NOMO-1 (cell line): Measurements from ENCODE around the gene SCMH1.

Experiments
- DNase-seq, 2 experiments: peaks; one replicate each; lab custom pipeline; 2025; ENCODE audit not compliant: unreplicated experiment in 2 of 2; lab: John Stamatoyannopoulos, UW

The SCMH1 gene

DNA sequence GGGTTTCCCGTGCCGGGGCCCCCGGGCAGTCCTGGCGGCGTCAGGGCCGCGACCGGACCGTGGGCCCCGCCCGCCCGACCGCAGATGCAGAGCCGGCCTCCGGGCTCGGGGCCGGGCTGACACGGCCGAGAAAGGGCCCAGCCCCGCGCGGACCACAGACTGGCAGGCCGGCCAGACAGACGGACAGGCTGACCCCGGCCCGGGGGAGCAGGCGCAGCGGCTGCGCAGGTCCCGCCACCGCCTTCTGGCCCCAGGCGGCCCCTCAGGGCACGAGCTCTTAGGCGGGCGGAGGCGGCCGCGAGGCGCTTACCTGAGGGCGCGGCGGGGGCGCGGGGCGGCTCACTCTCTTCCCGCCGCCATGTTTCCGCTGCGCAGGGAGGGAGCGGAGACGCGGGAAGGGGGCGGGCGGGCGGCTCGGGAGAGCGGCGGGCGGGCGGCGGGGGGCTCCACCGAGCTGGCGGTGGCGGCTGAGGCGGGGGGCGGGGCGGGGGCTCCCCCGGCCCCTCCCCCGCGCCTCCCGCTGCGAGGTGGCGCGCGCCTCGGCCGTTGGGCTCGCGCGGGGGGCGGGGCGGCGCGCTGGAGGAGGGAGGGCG is at the start of gene SCMH1:
Gene SCMH1, minus strand, starts transcription at position 558 of the 593 bp plus-strand sequence. CDS start 56,173 bp downstream, outside the sequence.
- DNase-seq = peak; percentile 32 to 50

DNA sequence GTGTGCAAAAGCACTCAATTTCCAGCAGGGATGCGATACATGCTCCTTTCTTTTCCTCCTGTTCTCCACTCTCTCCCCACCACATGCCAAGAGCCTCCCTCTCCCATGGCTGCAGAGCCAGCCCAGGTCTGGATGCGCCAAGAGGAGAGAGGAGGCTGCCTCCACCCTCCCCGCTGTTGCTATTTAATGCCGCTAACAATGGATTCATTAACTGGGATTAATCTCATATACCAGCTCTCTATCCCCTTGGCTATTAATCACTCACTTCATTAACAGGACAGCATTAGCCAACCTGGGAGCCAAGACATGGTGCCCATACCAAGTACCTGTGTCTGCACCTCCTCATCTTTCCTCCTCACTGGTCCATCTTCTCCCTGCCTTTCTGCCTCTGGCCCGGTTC is 49.1 kb upstream of the SCMH1 start:
- DNase-seq = no peak

DNA sequence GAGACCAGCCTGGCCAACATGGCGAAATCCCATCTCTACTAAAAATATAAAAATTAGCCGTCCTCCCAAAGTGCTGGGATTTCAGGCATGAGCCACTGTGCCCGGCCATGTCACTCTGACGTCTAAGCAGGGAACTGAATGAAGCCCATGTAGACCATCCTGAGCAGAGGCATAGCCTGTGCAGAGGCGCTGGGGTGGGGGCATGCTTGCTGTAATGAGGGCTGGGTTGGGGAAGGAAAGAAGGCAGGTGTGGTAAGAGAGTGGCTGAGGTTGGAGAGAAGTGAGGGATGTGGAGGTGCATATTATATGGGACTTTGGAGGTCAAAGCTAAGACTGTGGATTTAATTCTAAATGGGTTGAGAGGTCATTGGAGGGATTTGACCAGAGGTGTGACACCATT is 47.1 kb upstream of the SCMH1 start:
- no peak for DNase-seq

DNA sequence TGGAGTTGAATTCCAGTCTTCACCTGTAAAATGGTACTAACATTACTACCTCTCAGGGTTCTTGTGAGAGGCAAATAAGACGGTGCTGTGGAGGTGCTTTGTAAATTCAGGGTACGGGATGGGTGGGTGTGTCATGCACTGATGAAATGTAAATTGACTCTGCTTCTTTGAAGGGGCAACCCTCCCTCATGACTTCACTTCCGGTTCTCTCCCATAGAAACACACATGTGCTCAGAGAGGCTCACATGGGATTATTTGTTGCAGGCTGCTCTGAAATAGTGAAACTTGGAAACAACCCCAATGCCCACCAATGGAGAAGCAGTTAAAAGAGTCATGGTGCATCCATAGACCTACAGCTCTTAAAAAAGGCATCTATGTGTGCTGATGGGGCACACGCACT is 44.9 kb upstream of the SCMH1 start:
- no peak for DNase-seq

GRCh38 chr1:41286486-41286885 is 44.4 kb upstream of the SCMH1 start:
- no peak for DNase-seq

DNA sequence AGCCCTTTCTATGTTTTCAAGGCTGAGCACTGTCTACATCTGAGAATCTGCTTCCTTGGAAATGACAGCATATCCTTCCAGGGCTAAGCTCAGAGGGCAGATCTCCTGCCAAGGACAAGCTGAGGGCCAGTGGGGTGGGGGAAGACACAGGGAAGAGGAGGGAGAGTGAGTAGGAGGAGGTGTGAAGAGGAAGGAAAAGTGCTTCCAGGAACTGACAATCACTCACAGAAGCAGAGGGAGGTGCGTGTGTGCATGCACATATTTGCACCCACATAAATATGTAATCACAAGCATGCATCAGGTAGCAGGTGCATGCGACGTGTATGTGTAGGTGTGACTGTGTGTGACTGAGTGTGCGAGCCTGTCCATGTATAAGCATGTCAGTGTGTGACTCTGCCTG is 43.7 kb upstream of the SCMH1 start:
- no peak for DNase-seq

GRCh38 chr1:41284121-41284520 is 42.0 kb upstream of the SCMH1 start:
- DNase-seq = no peak

DNA sequence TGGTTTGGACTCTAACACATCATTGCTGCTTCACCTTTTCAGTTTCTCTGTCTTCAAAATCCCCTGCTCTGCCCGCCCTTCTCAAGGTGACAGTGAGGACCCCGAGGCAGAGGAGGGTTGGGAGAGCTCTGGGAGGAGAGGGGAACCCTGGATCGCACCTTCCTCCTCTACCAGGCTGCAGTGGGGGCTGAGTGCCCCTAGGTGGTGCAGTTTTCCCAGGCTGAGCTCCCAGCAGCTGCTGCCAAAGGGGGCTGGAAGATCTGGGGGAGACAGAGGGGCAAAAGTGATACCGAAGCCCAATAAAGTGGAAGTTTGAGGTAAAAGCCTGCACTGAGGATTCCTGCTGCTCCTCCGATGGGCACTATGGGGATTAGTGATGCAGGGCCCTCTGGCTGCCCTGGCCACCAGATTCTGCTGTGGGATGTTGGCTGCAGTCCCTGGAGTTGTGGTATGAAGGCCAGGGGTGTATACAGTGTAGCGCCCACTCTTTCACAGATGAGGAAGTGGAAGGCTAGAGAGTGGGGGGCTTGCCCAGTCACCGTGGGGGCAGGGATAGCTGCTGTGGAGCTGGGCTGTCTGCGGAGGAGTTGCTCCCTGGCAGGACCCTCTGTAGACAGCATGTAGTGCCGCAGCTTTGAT is 40.7 kb upstream of the SCMH1 start:
- DNase-seq = peak in 1 of 2 experiments; percentile 11

GRCh38 chr1:41281334-41281733 is 39.2 kb upstream of the SCMH1 start:
- no peak for DNase-seq

DNA sequence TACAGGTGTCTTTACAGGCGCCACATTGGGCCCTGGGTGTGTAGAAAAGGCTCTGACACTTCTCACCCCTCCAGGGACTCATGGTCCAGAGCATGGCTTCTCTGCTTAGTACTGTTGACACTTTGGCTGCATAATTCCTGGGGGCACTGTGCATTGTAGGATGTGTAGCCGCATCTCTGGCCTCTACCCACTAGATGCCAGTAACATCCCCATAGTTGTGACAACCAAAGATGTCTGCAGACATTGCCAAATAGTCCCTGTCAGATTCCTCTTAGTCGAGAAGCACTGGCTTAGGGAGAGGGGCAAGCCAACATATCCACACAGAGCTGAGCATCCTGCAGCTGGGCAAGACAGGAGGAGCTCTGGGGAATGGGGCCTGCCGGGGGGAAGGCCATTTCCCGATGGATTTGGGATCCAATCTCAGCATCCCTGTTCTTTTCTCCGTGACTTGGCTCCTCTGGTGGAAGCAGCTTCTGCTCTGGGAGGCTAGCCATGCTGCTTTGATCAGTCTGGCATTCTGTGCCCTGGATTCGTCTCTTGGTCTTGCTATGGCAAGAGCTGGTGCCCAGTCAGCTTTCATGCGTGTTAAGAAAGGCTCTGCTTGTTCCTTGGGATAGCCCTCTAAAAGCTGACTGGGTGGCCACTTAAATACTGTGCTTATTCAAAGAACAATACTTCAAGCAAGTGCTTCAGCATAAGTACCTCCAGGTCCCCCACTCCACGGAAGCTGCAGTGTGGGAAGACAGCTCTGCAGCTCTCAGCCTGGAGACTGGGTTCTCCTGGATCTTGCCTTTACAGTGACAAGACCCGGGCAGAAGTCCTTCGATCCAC is 38.3 kb upstream of the SCMH1 start:
- DNase-seq = no peak

- peak in 1 of 2 experiments; percentile 57 for DNase-seq
Measured at GRCh38 chr1:41278076-41278475, 36.0 kb upstream of the SCMH1 start.

GRCh38 chr1:41277371-41277975 is 35.4 kb upstream of the SCMH1 start:
- DNase-seq = peak; percentile 47 to 53

- no peak for DNase-seq
Measured at GRCh38 chr1:41275831-41276230, 33.7 kb upstream of the SCMH1 start.

GRCh38 chr1:41274752-41275545 is 32.8 kb upstream of the SCMH1 start:
- DNase-seq = peak; percentile 87 to 97

GRCh38 chr1:41272601-41273000 is 30.5 kb upstream of the SCMH1 start:
- no peak for DNase-seq

GRCh38 chr1:41268154-41268770 is 26.2 kb upstream of the SCMH1 start:
- DNase-seq = peak; percentile 33 to 44

DNA sequence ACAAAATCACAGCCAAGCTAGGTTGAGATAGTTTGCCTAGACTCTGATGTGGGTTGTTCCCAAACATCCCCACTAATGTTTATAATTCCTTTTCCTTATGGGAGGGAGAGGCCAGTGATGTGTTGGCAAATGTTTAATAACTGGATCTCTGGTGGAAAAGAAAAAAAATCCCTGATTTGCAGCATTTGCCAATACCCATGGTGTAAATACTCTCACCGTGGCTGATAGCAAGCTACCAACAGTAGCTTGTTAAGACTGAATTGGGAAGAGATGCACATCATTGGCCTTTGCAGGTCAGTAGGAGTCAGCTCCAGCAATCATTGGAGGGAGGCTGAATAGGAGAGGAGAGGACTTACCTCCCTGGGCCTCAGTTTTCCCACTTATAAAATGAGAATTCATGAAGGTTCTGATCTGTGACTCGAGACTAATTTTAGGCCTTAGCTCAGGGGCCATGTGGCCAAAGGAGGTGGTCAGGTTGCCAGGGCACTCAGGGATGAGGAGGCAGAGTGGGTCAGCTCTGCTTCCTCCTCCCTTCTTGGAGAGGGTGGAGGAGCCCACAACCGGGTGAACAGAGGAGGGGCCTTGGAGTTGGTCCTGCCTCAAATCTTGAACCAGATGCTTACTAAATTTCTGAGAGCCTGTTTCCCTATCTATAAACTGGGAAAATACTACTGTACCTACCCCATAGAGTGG is 20.0 kb upstream of the SCMH1 start:
- no peak for DNase-seq

DNA sequence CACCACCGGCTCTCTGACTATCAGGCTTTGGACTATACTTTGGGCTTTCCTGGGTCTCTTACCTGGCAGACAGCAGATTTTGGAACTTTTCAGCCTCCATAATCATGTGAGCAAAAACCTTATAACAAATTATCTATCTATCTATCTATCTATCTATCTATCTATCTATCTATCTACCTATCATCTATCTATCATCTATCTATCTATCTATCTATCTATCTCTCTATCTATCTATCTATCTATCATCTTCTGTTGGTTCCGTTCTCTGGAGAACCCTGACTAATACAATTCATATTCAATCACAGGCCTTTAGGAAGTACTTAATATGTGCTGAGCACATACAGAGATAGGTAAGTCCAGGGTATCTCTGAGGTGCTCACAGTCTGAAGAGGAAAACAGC is 18.7 kb upstream of the SCMH1 start:
- no peak for DNase-seq

DNA sequence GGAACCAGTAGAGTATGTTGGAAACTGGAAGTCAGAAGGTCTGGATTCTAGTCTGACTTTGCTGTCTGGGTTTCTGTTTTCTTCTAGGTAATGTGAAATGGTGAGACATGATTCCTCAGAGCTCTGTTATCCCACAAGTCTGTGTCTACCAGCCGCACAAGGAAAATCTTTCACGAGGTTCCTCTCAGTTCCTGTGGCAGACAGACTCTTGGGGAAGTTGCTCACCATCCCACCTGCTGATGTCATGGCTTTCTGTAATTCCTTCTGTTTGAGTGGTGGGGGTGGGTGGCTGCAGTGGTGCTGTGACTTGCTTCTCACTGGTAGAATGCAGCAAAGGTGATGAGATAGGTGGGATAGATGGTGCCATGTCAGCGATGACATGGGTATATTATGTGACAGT is 17.1 kb upstream of the SCMH1 start:
- no peak for DNase-seq

GRCh38 chr1:41255978-41256377 is 13.9 kb upstream of the SCMH1 start:
- DNase-seq = no peak
